Smooth muscle cell (in vitro differentiated cells): Measurements from ENCODE around the gene SUPT4H1. TPM values are rescaled to one million over a fixed set of nuclear protein-coding genes. Genes with fewer than 3 reads are reported as not detected.
"Not testable (repeated sequence)": the region's sequence is repeated elsewhere in the genome, so short reads cannot be mapped to it uniquely, and the experiment has no call there.

Source experiments
- DNase-seq: peaks from one replicate; lab custom pipeline; 2025; ENCODE audit not compliant: unreplicated experiment; lab: John Stamatoyannopoulos, UW
- H2AFZ ChIP-seq: fragments of 200-600 bp; sonication (generic); 2 replicates; pipeline ENCODE4 v1.6.0; 2016; ENCODE audit warnings: antibody characterized with exemption, low read depth, mild to moderate bottlenecking
- H3F3A ChIP-seq: fragments of 200-600 bp; sonication (generic); 2 replicates; pipeline ENCODE4 v1.6.0; 2017; ENCODE audit warnings: antibody characterized with exemption, low read depth
- H3K27ac ChIP-seq: fragments of 200-600 bp; sonication (generic); 2 replicates; pipeline ENCODE4 v1.5.1; 2016; ENCODE audit warnings: low read depth, mild to moderate bottlenecking
- H3K27me3 ChIP-seq: fragments of 200-600 bp; sonication (generic); 2 replicates; pipeline ENCODE4 v1.6.1; 2016; ENCODE audit warnings: low read depth, mild to moderate bottlenecking
- H3K36me3 ChIP-seq: fragments of 200-600 bp; sonication (generic); 2 replicates; pipeline ENCODE4 v1.5.1; 2016; ENCODE audit warnings: low read depth
- H3K4me1 ChIP-seq: fragments of 200-600 bp; sonication (generic); 2 replicates; pipeline ENCODE4 v1.5.1; 2016; ENCODE audit warnings: low read depth
- H3K4me2 ChIP-seq: fragments of 200-600 bp; sonication (generic); 2 replicates; pipeline ENCODE4 v1.6.0; 2016; ENCODE audit warnings: mild to moderate bottlenecking
- H3K4me3 ChIP-seq: fragments of 200-600 bp; sonication (generic); 2 replicates; pipeline ENCODE4 v1.5.1; 2016; ENCODE audit warnings: mild to moderate bottlenecking
- H3K79me2 ChIP-seq: fragments of 200-600 bp; sonication (generic); 2 replicates; pipeline ENCODE4 v1.6.0; 2016; ENCODE audit warnings: low read depth, mild to moderate bottlenecking
- H3K9ac ChIP-seq: fragments of 200-600 bp; sonication (generic); 2 replicates; pipeline ENCODE4 v1.6.0; 2016; ENCODE audit warnings: low read depth
- H3K9me3 ChIP-seq: fragments of 200-600 bp; sonication (generic); replicated peaks from 2 replicates; pipeline ENCODE4 v1.5.1; 2016; ENCODE audit warnings: low read depth
- H4K20me1 ChIP-seq: fragments of 200-600 bp; sonication (generic); 2 replicates; pipeline ENCODE4 v1.6.0; 2016; ENCODE audit warnings: low read depth
- CTCF ChIP-seq: fragments of 200-600 bp; sonication (generic); IDR thresholded peaks from 2 replicates; pipeline ENCODE4 v1.5.1; 2017; ENCODE audit warnings: borderline replicate concordance, mild to moderate bottlenecking, antibody characterized with exemption; ENCODE audit not compliant: insufficient read depth, poor library complexity, severe bottlenecking
- WGBS: methylation state at CpG from one replicate; pipeline ENCODE4 v1.1.7; 2016; ENCODE audit warnings: low lambda C conversion rate; 5-methylcytosine and 5-hydroxymethylcytosine counted together
- polyA plus RNA-seq: library from polyadenylated mRNA; unstranded; fragments of >200 nt; fragmentation: Nextera tagmentation; extraction: Ambion mirVana; gene quantifications from 2 replicates; pipeline ENCODE4 v1.2.1, GENCODE V29; 2016
- total RNA-seq: library from RNA; depleted of rRNA; stranded (reverse); fragments of >200 nt; gene quantifications from 2 replicates; pipeline ENCODE4 v1.2.3, GENCODE V29; 2014

Gene SUPT4H1
- total and polyA plus RNA-seq, 2 experiments from 2014 or later: 66.1 to 107 TPM

GRCh38 chr17:58344047-58344790 is 7.8 kb downstream of the SUPT4H1 start:
- DNase-seq: no peak
- H2AFZ ChIP-seq: no peak overlapping the region
- H3K9me3 ChIP-seq: no peaks in the 10 kb centered on the region
- TF ChIP-seq CTCF: no peak
- H3K36me3 ChIP-seq: peaks cover 18% of the 10 kb centered on the region
- H3K27me3 ChIP-seq: no peaks in the 10 kb centered on the region
- H3K9ac ChIP-seq: no peak overlapping the region
- WGBS: 84% methylated on average over 9 of the region's 9 CpGs
- no peak overlapping the region for H3K27ac ChIP-seq
- H3K79me2 ChIP-seq: peaks cover 5% of the 10 kb centered on the region
- H3K4me3 ChIP-seq: no peak overlapping the region
- no peak overlapping the region for H3K4me2 ChIP-seq
- peaks cover 2% of the 10 kb centered on the region for H3K4me1 ChIP-seq
- no peaks in the 10 kb centered on the region for H4K20me1 ChIP-seq
- H3F3A ChIP-seq: peaks cover 18% of the 10 kb centered on the region

DNA sequence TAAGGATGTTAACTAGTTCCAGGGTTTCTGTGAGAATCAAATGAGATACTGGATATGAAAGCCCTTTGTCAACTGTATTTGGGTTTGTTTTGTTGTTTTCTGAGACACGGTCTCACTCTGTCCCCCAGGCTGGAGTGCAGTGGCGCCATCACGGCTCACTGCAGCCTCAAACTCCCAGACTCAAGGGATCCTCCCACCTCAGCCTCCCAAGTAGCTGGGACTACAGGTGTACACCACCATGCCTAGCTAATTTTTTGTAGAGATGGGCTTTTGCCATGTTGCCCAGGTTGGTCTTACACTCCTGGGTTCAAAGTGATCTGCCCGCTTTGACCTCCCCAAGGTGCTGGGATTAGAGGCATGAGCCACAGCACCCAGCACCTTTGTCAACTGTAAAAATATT is 8.9 kb downstream of the SUPT4H1 start:
- H3F3A ChIP-seq: peaks cover 17% of the 10 kb centered on the region
- H2AFZ ChIP-seq: no peak overlapping the region
- no peak overlapping the region for H3K9ac ChIP-seq
- no peak for TF ChIP-seq CTCF
- no peaks in the 10 kb centered on the region for H3K27me3 ChIP-seq
- H3K36me3 ChIP-seq: peaks cover 12% of the 10 kb centered on the region
- no peak overlapping the region for H3K27ac ChIP-seq
- H3K4me2 ChIP-seq: no peak overlapping the region
- 97% methylated on average over 4 of the region's 4 CpGs for WGBS
- DNase-seq: no peak
- no peaks in the 10 kb centered on the region for H4K20me1 ChIP-seq
- H3K9me3 ChIP-seq: no peaks in the 10 kb centered on the region
- peaks cover 12% of the 10 kb centered on the region for H3K4me1 ChIP-seq
- no peaks in the 10 kb centered on the region for H3K79me2 ChIP-seq
- H3K4me3 ChIP-seq: no peak overlapping the region

GRCh38 chr17:58341861-58342475 is 10.0 kb downstream of the SUPT4H1 start:
- no peak overlapping the region for H3K9ac ChIP-seq
- no peak for TF ChIP-seq CTCF
- H3K9me3 ChIP-seq: no peaks in the 10 kb centered on the region
- H3K4me3 ChIP-seq: no peak overlapping the region
- peaks cover 25% of the 10 kb centered on the region for H3F3A ChIP-seq
- H2AFZ ChIP-seq: no peak overlapping the region
- 94% methylated on average over 4 of the region's 4 CpGs for WGBS
- no peaks in the 10 kb centered on the region for H4K20me1 ChIP-seq
- H3K27ac ChIP-seq: no peak overlapping the region
- peaks cover 17% of the 10 kb centered on the region for H3K4me1 ChIP-seq
- H3K27me3 ChIP-seq: no peaks in the 10 kb centered on the region
- no peak overlapping the region for H3K4me2 ChIP-seq
- H3K36me3 ChIP-seq: peaks cover 5% of the 10 kb centered on the region
- DNase-seq: no peak
- H3K79me2 ChIP-seq: no peaks in the 10 kb centered on the region

DNA sequence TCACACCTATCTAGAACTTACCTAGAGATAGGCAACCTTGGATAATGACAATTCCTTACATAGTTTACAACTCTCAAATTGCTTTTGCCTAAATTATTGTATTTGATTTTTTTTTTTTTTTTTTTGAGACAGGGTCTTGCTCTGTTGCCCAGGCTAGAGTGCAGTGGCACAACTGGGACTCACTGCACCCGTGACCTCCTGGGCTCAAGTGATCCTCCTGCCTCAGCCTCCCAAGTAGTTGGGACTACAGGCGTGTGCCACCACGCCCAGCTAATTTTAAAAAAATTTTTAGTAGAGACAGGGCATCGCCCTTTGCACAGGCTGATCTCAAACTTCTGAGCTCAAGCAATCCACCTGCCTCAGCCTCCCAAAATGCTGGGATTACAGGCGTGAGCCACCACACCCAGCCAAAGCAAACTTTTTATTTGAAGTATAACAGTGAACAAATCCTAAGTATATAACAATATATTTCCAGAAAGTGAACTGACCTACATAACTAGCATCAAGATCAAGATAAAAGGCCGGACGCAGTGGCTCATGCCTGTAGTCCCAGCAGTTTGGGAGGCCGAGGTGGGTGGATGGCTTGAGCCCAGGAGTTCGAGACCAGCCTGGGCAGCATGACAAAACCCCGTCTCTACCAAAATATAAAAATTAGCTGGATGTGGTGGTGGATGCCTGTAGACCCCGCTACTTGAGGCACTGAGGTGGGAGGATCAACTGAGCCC is 10.7 kb downstream of the SUPT4H1 start:
- Histone ChIP-seq H3F3A (peaks cover 25% of the 10 kb centered on the region), H3K4me1 (peaks cover 17% of the 10 kb centered on the region)
- not testable (repeated sequence) for H3K9ac ChIP-seq, H3K27ac ChIP-seq, H3K36me3 ChIP-seq, H3K4me2 ChIP-seq, H3K4me3 ChIP-seq, H4K20me1 ChIP-seq, H3K27me3 ChIP-seq, DNase-seq, H3K79me2 ChIP-seq, H2AFZ ChIP-seq, H3K9me3 ChIP-seq
- WGBS: 98% methylated on average over 11 of the region's 11 CpGs
